ENCODE results near the gene CCDC188. TPM values are rescaled to one million over a fixed set of nuclear protein-coding genes. Genes with fewer than 3 reads are reported as not detected.

The CCDC188 gene
- total and polyA plus RNA-seq, 9 of the 15 experiments (the other 6 are each of a cell fraction or from before 2014, with no cell fraction given), result not detected

GRCh38 chr22:20128902-20129746, 21.7 kb downstream of the CCDC188 start (continued):
- TF ChIP-seq ZBTB9 (CRISPR knock-in tag; IDR thresholded peaks at IDR 0.05) (0 out of 2 replicates have a peak, but pooled peaks have one; percentile 53), HNRNPUL1 (IDR thresholded peaks at IDR 0.05; ENCODE audit: low read length) (peak; percentile 97), NR2F6 (CRISPR knock-in tag; IDR thresholded peaks at IDR 0.05) (peak; percentile 63; the same call in 1 of the 2 replicates), SNAPC5 (CRISPR knock-in tag; IDR thresholded peaks at IDR 0.05) (no peak), ZC3H11A (IDR thresholded peaks at IDR 0.05; ENCODE audit: low read depth, low read length) (peak; percentile 92), SREBF1 (IDR thresholded peaks at IDR 0.05; ENCODE audit: borderline replicate concordance, low read depth, low read length) (peak; percentile 81; the same call in 1 of the 2 replicates), ZBTB1 (CRISPR knock-in tag; IDR thresholded peaks at IDR 0.05; ENCODE audit: borderline replicate concordance, low read depth) (no peak), YBX1 (IDR thresholded peaks at IDR 0.05) (no peak), SETDB1 (IDR thresholded peaks at IDR 0.05; ENCODE audit: low read length) (peak; percentile 91), SRSF3 (IDR thresholded peaks at IDR 0.05; ENCODE audit: insufficient read depth, low read length) (no peak), ATF7 (IDR thresholded peaks at IDR 0.05) (peak; percentile 59; the same call in 1 of the 2 replicates), NONO (IDR thresholded peaks at IDR 0.05; ENCODE audit: low read depth in 2 of 2, low read length in 1 of 2) (no peak), TARDBP (IDR thresholded peaks at IDR 0.05) (peak; percentile 87), NRF1 (conservative IDR thresholded peaks at IDR 0.05 in 1 of 2, IDR thresholded peaks at IDR 0.05 in 1 of 2) (no peak; a peak in 1 of 4 replicates), ERF (CRISPR knock-in tag; IDR thresholded peaks at IDR 0.05) (peak; percentile 66), MYNN (IDR thresholded peaks at IDR 0.05) (peak; percentile 28; the same call in 1 of the 2 replicates), MYNN (CRISPR knock-in tag; IDR thresholded peaks at IDR 0.05) (no peak), VEZF1 (CRISPR knock-in tag; IDR thresholded peaks at IDR 0.05) (0 out of 2 replicates have a peak, but pooled peaks have one; percentile 33), ZBTB7A (IDR thresholded peaks at IDR 0.05; ENCODE audit: borderline replicate concordance, control insufficient read depth, low read depth, low read length) (peak; percentile 79), GTF2B (IDR thresholded peaks at IDR 0.05; ENCODE audit: extremely low read depth, insufficient read length) (no peak), GTF2A2 (tag; IDR thresholded peaks at IDR 0.05) (no peak), CXXC5 (CRISPR knock-in tag; IDR thresholded peaks at IDR 0.05) (peak; percentile 48), SMAD2 (IDR thresholded peaks at IDR 0.05; ENCODE audit: low read depth, low read length) (no peak), ZNF512 (tag; IDR thresholded peaks at IDR 0.05) (no peak), BCOR (IDR thresholded peaks at IDR 0.05) (peak; percentile 45; the same call in 1 of the 2 replicates)
